HG03159 (cell line): ENCODE data around the gene THSD4.
"Not testable (repeated sequence)": the region's sequence is repeated elsewhere in the genome, so short reads cannot be mapped to it uniquely, and the experiment has no call there.

Source experiments
- ATAC-seq: cut with Tn5 transposase; IDR thresholded peaks from one replicate; pipeline ENCODE4 v1.9.1; 2021; ENCODE audit warnings: mild to moderate bottlenecking, moderate library complexity; ENCODE audit not compliant: unreplicated experiment

The THSD4 gene

GRCh38 chr15:71366926-71367325 is 251.7 kb downstream of the THSD4 start:
- no peak for ATAC-seq

GRCh38 chr15:71367737-71368136 is 252.5 kb downstream of the THSD4 start:
- ATAC-seq = not testable (repeated sequence)

DNA sequence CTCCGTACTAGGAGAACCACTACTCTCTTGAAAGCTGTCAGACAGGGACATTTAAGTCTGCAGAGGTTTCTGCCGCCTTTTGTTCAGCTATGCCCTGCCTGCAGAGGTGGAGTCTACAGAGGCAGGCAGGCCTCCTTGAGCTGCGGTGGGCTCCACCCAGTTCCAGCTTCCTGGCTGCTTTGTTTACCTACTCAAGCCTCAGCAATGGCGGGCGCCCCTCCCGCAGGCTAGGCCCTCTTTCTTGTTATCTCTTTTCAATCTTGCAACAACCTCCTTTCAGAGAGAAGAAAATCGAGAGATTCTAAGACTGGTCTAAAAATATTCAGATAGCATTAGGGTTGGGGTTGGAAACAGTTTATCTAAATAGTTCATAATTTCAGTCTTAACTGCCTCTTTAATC is 257.5 kb downstream of the THSD4 start:
- not testable (repeated sequence) for ATAC-seq

DNA sequence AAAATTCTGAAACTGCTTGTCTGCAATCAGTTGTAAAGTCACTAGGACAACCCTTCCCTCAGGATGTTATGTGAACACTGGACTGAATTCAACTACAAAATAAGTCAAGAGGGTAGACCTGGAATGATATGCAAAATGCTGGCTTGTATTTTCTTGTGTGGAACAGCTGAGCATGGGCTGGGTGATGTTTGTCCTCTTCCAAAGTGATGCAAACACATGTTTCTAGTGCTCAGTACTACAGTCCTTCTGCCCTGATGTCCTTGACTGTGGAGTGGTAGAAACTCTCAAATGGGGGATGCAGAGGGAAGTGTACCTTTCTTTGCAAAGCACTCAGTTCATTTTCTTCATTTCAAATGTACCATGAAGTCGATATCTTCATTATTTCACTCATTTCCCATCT is 258.6 kb downstream of the THSD4 start:
- no peak for ATAC-seq

- ATAC-seq = no peak
Measured at GRCh38 chr15:71374607-71375352, 259.5 kb downstream of the THSD4 start.

DNA sequence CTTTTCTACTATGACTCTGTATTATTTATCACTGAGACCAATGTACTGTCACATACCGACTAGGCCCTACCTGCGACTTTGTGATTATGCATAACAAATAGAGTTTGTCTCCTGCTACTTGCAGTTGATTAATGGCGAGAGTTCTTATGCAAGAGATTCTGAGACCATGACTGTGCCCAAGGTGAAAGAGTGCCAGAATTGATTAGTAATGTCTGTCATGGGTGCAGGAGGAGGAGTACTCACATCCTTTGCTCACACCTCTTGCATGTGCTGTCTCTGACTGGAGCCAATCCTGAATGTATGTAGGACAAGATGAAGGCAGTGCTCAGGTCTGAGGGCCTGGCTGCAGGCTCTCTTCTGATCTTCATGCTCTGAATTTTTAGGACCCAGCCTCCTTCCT is 260.7 kb downstream of the THSD4 start:
- no peak for ATAC-seq

- no peak for ATAC-seq
Measured at GRCh38 chr15:71379893-71380292, 264.6 kb downstream of the THSD4 start.

GRCh38 chr15:71380345-71380744 is 265.1 kb downstream of the THSD4 start:
- ATAC-seq = no peak

- ATAC-seq = no peak
Measured at GRCh38 chr15:71384501-71384900, 269.2 kb downstream of the THSD4 start.

- ATAC-seq = no peak
Measured at GRCh38 chr15:71385026-71385425, 269.8 kb downstream of the THSD4 start.

GRCh38 chr15:71385457-71385856 is 270.2 kb downstream of the THSD4 start:
- no peak for ATAC-seq

DNA sequence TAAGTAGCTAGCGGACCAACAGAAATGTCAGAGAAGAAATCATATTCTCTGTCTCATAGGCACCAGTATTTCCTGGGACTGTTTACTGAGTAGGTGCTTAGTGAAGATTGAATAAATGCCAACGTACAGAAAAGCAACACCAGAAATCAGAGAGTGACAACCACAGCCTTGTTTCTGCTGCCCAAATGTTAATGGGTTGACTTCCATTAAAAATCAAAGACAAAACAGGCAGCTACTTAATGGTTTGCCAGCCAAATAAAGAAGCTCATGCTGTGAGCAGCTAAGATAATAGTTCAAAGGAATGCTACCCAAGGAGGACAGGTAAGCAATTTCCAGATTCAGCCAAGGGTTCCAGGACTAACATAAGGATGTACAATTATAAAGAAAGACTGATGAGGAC is 270.7 kb downstream of the THSD4 start:
- ATAC-seq = no peak

DNA sequence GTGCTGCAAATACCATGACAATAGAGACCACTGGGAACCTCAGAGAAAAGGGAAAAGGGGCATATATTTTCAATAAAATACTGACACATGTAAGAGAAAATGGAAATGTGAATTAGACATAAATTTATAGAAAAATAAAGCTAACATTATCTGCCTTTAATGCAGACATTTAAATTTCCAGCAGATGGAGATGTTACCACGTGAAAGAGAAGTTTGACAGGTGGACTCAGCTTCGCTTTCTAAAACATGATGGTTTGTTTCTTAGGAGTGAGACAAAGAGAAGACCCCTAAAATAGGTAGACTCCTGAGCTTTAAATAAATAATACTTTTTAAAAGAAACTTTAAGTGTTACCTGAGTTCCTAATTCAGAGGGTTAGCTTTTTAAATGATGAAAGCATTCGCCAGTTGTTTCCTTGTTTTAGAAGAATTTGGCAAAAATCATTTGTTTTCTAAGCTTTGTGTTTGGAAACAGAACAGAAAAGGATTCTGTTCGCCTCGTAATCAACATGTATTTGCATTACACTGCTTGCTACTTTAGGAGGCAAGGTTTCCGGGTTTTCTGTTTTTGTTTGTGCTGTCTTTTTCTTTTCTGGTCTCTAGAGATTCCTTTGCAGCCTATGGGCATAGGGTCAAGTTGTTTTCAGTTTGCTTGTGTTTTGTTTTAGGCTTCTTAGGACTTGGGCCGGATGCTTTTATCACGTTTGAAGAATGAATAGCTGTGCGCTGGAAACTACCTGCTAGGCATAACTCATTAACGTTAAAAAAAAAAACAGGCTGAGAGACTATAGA is 271.4 kb downstream of the THSD4 start:
- ATAC-seq = no peak

- ATAC-seq = no peak
Measured at GRCh38 chr15:71387810-71388209, 272.5 kb downstream of the THSD4 start.

- ATAC-seq = no peak
Measured at GRCh38 chr15:71390096-71390495, 274.8 kb downstream of the THSD4 start.

DNA sequence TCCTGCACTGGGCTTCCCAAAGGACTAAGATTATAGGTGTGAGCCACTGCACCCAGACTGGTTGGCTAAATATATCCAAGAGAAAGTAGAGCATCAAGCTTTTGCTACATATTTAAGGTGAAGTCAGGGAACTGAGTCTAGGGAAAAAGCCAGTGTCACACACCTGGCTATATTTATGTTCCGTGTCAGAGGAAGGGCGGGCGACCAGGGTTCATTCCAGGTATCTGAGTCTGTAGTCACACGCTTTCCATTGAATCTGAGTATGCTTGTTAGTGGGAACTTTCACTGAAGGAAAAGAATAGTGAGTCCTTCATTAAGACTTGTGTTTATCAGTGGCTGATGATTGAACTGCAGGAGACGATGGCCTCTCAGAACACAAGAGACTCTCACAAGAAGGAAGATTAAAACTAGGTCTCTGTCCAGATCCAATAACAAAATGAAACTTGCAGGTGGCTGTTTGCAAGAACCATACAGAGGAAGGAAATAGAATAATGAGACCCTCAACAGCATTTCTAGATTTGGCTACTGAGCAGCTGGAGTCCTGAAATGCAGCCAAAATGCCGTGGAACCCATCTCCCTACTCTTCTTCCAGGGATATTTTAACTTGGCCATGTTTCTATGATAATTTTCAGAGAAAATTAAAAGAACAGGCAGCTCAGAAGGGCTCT is 276.3 kb downstream of the THSD4 start:
- no peak for ATAC-seq

DNA sequence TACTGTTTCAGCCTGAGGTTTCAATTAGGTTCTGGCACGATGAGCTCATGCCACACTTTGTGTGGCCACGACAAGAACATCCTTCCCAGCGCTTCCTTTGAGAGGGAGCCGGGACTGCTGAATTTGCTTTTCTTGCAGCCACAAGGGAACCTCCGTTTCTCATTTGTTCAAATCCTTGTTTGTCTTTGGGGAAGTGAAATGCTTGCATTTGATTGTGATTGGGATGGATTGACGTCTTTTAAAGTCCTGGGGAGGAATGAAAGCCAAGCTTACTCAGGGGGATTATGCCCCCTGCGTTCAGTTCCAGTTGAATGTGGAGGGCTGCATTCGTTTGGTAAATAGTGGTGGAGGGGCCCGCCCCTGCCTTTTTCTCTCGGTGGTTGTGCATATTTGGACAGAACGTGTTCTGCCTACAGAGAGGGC is 277.6 kb downstream of the THSD4 start:
- ATAC-seq = no peak

DNA sequence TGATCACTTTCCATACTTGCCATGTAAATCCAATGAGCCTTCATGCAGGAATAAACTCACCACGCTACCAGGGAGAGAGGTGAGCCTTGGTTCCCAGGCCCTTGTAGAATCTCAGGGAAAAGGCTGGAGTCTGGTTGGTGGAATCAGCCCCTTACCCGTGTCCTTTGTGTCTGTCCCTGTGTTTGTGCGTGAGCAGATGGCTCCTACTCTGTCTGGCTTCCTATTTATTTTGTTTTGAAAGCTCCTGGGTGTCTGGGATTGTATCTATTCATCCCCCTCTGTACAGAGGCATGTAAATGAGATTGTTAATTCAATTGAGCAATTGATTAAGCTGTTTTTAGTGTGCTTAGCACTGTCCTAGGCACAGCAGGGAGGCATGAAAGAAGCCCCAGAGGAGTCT is 278.1 kb downstream of the THSD4 start:
- no peak for ATAC-seq

GRCh38 chr15:71396536-71397125 is 281.4 kb downstream of the THSD4 start:
- ATAC-seq = no peak

DNA sequence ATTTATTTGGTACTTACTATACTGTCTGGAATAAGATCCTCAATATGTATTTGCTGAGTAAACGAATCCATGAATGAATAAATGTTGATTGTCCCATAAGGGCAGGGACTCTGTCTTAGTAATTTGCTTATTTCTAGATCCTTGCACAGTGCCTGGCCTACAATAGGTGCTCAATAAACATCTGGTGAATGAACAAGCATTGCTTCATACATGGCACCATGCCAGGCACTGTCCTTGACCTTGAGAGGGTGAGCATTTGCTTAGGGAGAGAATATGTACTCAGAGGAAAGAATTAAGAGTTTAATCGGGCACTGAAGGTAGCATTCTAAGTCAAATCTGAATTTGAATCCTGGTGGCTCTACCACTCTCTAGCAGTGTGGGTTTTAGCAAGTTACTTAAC is 282.1 kb downstream of the THSD4 start:
- ATAC-seq = no peak

- no peak for ATAC-seq
Measured at GRCh38 chr15:71400294-71400693, 285.0 kb downstream of the THSD4 start.
